HG03571 (cell line): ENCODE data around the gene KIAA0319L.

Experiments
- ATAC-seq: cut with Tn5 transposase; IDR thresholded peaks from one replicate; pipeline ENCODE4 v1.9.1; 2021; ENCODE audit not compliant: unreplicated experiment

Gene KIAA0319L

GRCh38 chr1:35394386-35394785, 162.8 kb downstream of the KIAA0319L start:
- ATAC-seq, result no peak

- no peak for ATAC-seq
Measured at GRCh38 chr1:35390600-35391494, 166.4 kb downstream of the KIAA0319L start.

GRCh38 chr1:35386959-35387358, 170.2 kb downstream of the KIAA0319L start:
- no peak for ATAC-seq

DNA sequence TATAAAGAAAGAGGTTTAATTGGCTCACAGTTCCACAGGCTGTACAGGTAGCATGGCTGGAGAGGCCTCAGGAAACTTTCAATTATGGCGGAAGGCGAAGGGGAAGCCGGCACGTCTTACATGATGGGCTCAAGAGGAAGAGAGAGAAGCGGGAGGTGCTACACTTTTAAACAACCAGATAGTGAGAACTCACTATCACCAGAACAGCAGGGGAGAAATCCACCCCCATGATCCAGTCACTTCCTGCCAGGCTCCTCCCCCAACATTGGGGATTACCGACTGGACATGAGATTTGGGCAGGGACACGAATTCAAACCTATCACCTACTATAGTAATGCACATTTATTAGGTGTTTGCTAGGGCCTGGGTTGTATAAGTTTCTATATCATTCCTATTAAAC, 170.9 kb downstream of the KIAA0319L start:
- no peak for ATAC-seq
